Cardiac fibroblast (primary cell): ENCODE measurements around the gene SGK2.

ENCODE experiments used
- DNase-seq, 2 donors: peaks; one replicate each; pipeline versions ENCODE4 v3.0.0 to v3.0.0-alpha.2; 2010; ENCODE audit warnings: low read depth in 2 of 2
- H3K4me3 ChIP-seq, 2 donors: replicated peaks in 1 of 2; 1 replicate in 1 of 2; 2 replicates in 1 of 2; pipeline ENCODE4 v1.5.1; 2011; ENCODE audit warnings: low read depth in 2 of 2, low read length in 2 of 2, mild to moderate bottlenecking in 2 of 2, moderate library complexity in 1 of 2
- CTCF ChIP-seq: IDR thresholded peaks from one replicate; pipeline ENCODE4 v1.5.1; 2011; ENCODE audit warnings: low read depth, mild to moderate bottlenecking, low read length, inconsistent platforms

The SGK2 gene

GRCh38 chr20:43516251-43516824 lies 42.5 kb upstream of the SGK2 start:
- H3K4me3 ChIP-seq: no peak overlapping the region
- no peak for DNase-seq
- TF ChIP-seq CTCF: no peak

- no peak for TF ChIP-seq CTCF
- no peak overlapping the region for H3K4me3 ChIP-seq
- DNase-seq: no peak
Observed at GRCh38 chr20:43520074-43520630, 38.7 kb upstream of the SGK2 start.

- no peak overlapping the region for H3K4me3 ChIP-seq
- no peak for TF ChIP-seq CTCF
- no peak for DNase-seq
Observed at GRCh38 chr20:43525021-43525420, 33.8 kb upstream of the SGK2 start.

- no peak overlapping the region for H3K4me3 ChIP-seq
- TF ChIP-seq CTCF: no peak
- DNase-seq: no peak
Observed at GRCh38 chr20:43528258-43528875, 30.5 kb upstream of the SGK2 start.

GRCh38 chr20:43529051-43529450 lies 29.8 kb upstream of the SGK2 start:
- TF ChIP-seq CTCF: no peak
- no peak for DNase-seq
- H3K4me3 ChIP-seq: no peak overlapping the region

GRCh38 chr20:43529457-43530153 lies 29.2 kb upstream of the SGK2 start:
- TF ChIP-seq CTCF: no peak
- DNase-seq: no peak
- no peak overlapping the region for H3K4me3 ChIP-seq
